Esophagus (tissue), 2 donors: Measurements from ENCODE around the gene MAK. TPM values are rescaled to one million over a fixed set of nuclear protein-coding genes. Genes with fewer than 3 reads are reported as not detected.

Source experiments
- H3K27ac ChIP-seq, 2 donors: one replicate each; pipeline ENCODE4 v1.5.1; 2013; ENCODE audit warnings: low read depth in 2 of 2, mild to moderate bottlenecking in 2 of 2, inconsistent platforms in 1 of 2, low read length in 1 of 2, moderate library complexity in 1 of 2
- H3K27me3 ChIP-seq, 2 donors: one replicate each; pipeline ENCODE4 v1.6.1; 2013; ENCODE audit warnings: low read length in 2 of 2, control low read depth in 1 of 2, mild to moderate bottlenecking in 1 of 2; ENCODE audit not compliant: insufficient read depth in 2 of 2, control insufficient read depth in 1 of 2
- H3K36me3 ChIP-seq, 2 donors: one replicate each; pipeline ENCODE4 v1.6.1; 2013; ENCODE audit warnings: low read length in 1 of 2; ENCODE audit not compliant: control insufficient read depth in 2 of 2, insufficient read depth in 2 of 2
- H3K4me1 ChIP-seq, 2 donors: one replicate each; pipeline ENCODE4 v1.6.1; 2013; ENCODE audit warnings: low read length in 1 of 2; ENCODE audit not compliant: control insufficient read depth in 2 of 2, insufficient read depth in 2 of 2
- H3K4me3 ChIP-seq, 2 donors: one replicate each; pipeline ENCODE4 v1.5.1; 2013; ENCODE audit warnings: low read length in 2 of 2, mild to moderate bottlenecking in 2 of 2, low read depth in 1 of 2, moderate library complexity in 1 of 2
- H3K9me3 ChIP-seq, 2 donors: one replicate each; pipeline ENCODE4 v1.6.1; 2013; ENCODE audit warnings: mild to moderate bottlenecking in 2 of 2, low read depth in 1 of 2, low read length in 1 of 2, moderate library complexity in 1 of 2; ENCODE audit not compliant: control insufficient read depth in 2 of 2, insufficient read depth in 1 of 2
- WGBS, 2 donors: extraction: QIAGEN DNeasy Blood & Tissue Kit; methylation state at CpG; one replicate each; pipeline ENCODE4 v1.1.7; 2013; 5-methylcytosine and 5-hydroxymethylcytosine counted together
- polyA plus RNA-seq, 2 donors: library from polyadenylated mRNA; stranded (reverse); fragments of 200-250 nt; gene quantifications; one replicate each; pipeline ENCODE4 v1.2.3, GENCODE V29; 2013
- donor health status: healthy with polysubstance abuse.
- donor health status: Bipolar disorder and iron deficiency.

Gene MAK
- polyA plus RNA-seq, 2 donors: 0.02 to 0.04 TPM

DNA sequence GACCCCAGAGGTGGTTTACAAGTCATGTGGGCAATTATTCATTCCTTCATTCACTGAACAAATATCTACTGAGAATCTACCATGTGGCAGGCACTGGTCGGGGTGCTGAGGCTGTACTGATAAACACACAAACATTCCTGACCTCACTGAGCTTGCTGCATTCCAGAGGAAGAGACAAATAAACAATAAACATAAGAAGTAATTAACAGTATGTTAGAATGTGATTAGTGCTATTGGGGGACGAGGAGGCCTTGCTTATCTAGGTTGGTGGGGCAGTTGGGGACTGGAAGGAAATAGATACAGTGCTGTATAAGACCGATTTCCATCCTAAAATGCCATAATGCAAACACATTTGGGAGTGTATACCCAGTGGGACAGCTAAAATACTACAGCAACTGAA, 44.1 kb downstream of the MAK start:
- H3K4me1 ChIP-seq: no peaks in the 10 kb centered on the region
- no peak overlapping the region for H3K27ac ChIP-seq
- no peaks in the 10 kb centered on the region for H3K9me3 ChIP-seq
- WGBS, 2 donors: 70 to 73% methylated on average over 3 of the region's 3 CpGs
- H3K27me3 ChIP-seq: no peaks in the 10 kb centered on the region
- H3K4me3 ChIP-seq: no peak overlapping the region
- H3K36me3 ChIP-seq: no peaks in the 10 kb centered on the region

- no peak overlapping the region for H3K27ac ChIP-seq
- H3K9me3 ChIP-seq: no peaks in the 10 kb centered on the region
- H3K4me3 ChIP-seq: no peak overlapping the region
- no peaks in the 10 kb centered on the region for H3K4me1 ChIP-seq
- no peaks in the 10 kb centered on the region for H3K27me3 ChIP-seq
- no peaks in the 10 kb centered on the region for H3K36me3 ChIP-seq
- WGBS, 2 donors: 88 to 91% methylated on average over 6 of the region's 6 CpGs
Observed at GRCh38 chr6:10793695-10794094, 44.6 kb downstream of the MAK start.

- WGBS, 2 donors: 92% methylated on average over 3 of the region's 3 CpGs
- Histone ChIP-seq H3K36me3 (no peaks in the 10 kb centered on the region), H3K27me3 (no peaks in the 10 kb centered on the region), H3K27ac (no peak overlapping the region), H3K4me3 (no peak overlapping the region), H3K4me1 (no peaks in the 10 kb centered on the region), H3K9me3 (no peaks in the 10 kb centered on the region)
Observed at GRCh38 chr6:10793035-10793434, 45.3 kb downstream of the MAK start.

- H3K4me1 ChIP-seq: no peaks in the 10 kb centered on the region
- H3K27ac ChIP-seq: no peak overlapping the region
- H3K36me3 ChIP-seq: no peaks in the 10 kb centered on the region
- H3K9me3 ChIP-seq: no peaks in the 10 kb centered on the region
- H3K4me3 ChIP-seq: no peak overlapping the region
- WGBS, 2 donors: 85% methylated on average over 5 of the region's 5 CpGs
- no peaks in the 10 kb centered on the region for H3K27me3 ChIP-seq
Observed at GRCh38 chr6:10792101-10792500, 46.2 kb downstream of the MAK start.

DNA sequence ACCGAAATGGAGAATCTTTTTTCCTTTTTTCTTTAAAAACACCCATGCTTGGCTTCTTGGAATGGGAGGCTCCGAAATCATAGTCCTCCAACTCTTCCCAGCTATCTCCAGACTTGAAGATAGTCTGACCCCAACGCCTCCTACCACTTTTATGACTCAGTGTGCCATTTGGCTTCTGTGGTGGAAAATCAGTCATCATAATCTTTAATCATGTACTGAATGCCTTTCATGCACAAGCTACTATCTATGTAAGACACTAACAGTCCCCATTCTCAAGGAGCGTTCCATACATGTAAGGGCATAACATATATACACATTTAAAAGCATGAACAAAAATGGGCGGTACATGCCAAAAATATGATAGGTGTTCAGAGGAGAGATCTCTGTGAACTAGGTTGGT, 46.7 kb downstream of the MAK start:
- Histone ChIP-seq H3K27ac (no peak overlapping the region), H3K36me3 (no peaks in the 10 kb centered on the region), H3K4me3 (no peak overlapping the region), H3K4me1 (no peaks in the 10 kb centered on the region), H3K9me3 (no peaks in the 10 kb centered on the region), H3K27me3 (no peaks in the 10 kb centered on the region)
- 95 to 96% methylated on average over 5 of the region's 5 CpGs for WGBS, 2 donors

GRCh38 chr6:10779076-10779475, 59.3 kb downstream of the MAK start:
- no peaks in the 10 kb centered on the region for H3K27me3 ChIP-seq
- WGBS, 2 donors: 94 to 98% methylated on average over 7 to 8 of the region's 8 CpGs
- no peaks in the 10 kb centered on the region for H3K9me3 ChIP-seq
- H3K27ac ChIP-seq: no peak overlapping the region
- no peaks in the 10 kb centered on the region for H3K4me1 ChIP-seq
- H3K36me3 ChIP-seq: no peaks in the 10 kb centered on the region
- H3K4me3 ChIP-seq: no peak overlapping the region

DNA sequence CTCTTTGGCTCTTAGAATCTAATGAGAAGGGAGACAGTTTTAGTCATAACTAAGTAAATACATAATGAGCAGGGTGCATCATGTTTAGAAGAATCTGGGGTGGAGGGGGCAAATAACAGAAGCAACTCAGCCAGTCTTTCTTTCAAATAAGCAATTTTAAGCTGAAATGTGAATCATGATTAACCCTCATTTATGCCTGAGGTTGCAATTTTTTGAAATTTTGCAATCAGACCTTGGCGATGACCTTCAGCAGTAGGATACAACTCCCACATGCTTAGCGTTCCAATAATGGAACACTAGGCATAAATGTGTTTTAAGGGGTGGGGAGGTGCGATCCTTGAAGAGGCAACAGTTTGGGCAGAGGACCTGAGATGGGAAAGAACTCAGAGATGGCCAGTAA, 60.1 kb downstream of the MAK start:
- no peaks in the 10 kb centered on the region for H3K4me1 ChIP-seq
- H3K9me3 ChIP-seq: no peaks in the 10 kb centered on the region
- H3K36me3 ChIP-seq: no peaks in the 10 kb centered on the region
- H3K27me3 ChIP-seq: no peaks in the 10 kb centered on the region
- WGBS, 2 donors: 99% methylated on average over 3 of the region's 3 CpGs
- no peak overlapping the region for H3K27ac ChIP-seq
- no peak overlapping the region for H3K4me3 ChIP-seq

DNA sequence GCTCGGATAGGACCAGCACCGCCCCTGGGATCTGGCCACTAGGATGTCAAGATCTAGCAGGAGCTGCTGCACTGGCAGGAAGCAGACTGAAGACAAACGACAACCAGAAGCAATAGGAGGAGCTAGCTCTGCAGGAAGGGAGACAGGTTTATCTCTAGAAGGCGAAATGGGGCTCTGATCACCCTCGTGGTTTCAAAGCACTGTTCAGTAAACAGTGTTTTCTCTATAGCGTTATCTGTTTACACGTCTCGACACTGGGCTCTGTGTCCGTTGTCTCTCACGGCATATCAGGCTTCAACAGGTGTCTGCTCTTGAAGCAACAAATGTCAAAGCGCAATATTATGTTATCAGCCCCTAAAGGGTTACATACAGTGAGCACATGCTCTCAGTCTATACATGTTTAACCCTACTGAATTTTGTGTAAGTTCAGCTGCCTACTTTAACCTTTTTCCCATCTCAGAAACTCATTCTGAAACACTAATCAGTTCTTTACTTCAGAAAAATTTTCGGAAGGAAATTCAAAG, 66.9 kb downstream of the MAK start:
- no peaks in the 10 kb centered on the region for H3K4me1 ChIP-seq
- no peaks in the 10 kb centered on the region for H3K9me3 ChIP-seq
- 61 to 71% methylated on average over 12 of the region's 12 CpGs for WGBS, 2 donors
- no peak overlapping the region for H3K27ac ChIP-seq
- no peak overlapping the region for H3K4me3 ChIP-seq
- no peaks in the 10 kb centered on the region for H3K36me3 ChIP-seq
- no peaks in the 10 kb centered on the region for H3K27me3 ChIP-seq

DNA sequence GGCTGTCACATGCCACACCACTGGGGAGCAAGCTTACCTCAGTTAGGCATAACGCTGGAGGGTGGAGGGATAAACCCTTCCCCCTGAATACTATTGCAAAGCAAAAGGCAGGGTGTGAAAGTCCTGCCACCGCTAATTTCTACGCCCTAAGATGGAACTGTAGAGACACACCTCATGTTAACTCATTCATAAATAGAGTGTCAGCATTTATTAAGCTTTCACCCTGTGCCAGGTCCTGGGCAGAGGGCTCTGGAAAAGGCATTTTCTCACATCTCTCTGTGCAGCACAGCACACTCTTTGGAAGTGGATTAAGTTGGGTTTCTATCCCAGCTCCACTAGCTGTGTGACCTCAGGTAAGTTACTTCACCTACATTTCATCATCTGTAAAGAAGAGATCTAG, 68.9 kb downstream of the MAK start:
- Histone ChIP-seq H3K27ac (no peak overlapping the region), H3K9me3 (no peaks in the 10 kb centered on the region), H3K4me3 (no peak overlapping the region), H3K36me3 (no peaks in the 10 kb centered on the region), H3K27me3 (no peaks in the 10 kb centered on the region), H3K4me1 (no peaks in the 10 kb centered on the region)
- WGBS, 2 donors: 81 to 96% methylated on average over 3 of the region's 3 CpGs

DNA sequence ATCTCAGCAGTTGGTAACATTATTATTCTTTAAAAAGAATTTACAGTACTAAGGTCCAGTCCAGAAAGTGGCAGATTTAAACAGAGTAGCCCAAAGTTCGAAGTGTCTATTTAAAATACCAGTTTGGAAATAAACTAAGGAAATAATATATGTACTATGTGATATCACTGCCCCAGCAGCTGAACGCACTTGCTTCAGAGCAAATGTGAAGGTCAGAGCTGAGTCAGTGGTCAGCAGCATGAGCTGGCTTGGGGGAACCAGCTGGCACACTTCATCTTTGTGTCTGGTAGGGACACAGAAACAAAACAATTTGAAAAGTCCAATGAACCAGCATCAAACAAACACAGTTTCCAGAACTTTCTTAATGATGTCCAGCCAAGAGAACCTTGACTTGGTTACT, 75.3 kb downstream of the MAK start:
- no peak overlapping the region for H3K4me3 ChIP-seq
- WGBS, 2 donors: 77 to 82% methylated on average over 2 of the region's 2 CpGs
- H3K27ac ChIP-seq: no peak overlapping the region
- H3K36me3 ChIP-seq: no peaks in the 10 kb centered on the region
- H3K4me1 ChIP-seq: peaks cover 0 to 2% of the 10 kb centered on the region in 2 donors
- H3K27me3 ChIP-seq: no peaks in the 10 kb centered on the region
- H3K9me3 ChIP-seq: no peaks in the 10 kb centered on the region
